ENCODE data around the gene RARS2.

DNA sequence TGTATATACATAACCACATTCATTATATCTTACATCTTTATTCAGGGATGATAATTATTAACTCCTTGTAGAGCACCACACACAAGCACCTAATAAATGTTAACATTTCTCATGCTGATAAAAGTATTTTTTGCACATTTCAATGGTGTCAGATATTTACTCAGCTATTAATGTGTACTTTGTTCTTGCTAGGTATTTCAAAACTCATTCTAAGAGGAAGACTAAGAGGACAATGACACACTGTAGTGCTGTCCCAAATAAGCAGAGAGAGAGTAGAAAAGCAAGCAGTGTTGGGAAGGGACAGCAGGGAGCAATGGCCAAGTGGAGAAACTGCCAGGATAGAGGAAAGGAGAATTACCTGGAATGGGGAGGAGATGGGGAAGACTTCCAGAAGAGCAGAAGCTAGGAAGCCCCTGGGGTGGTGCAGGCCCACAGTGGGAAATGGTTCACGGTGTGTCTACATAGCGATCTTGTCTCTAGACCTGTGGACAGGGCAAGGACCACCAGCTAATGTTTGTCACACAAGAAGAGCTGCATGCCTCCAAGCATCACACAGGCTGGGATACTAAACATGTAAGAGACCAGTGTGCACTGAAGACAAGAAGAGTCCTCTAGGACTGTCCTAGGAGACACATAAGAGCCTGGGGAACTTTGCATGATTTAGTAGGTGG lies 55.3 kb downstream of the RARS2 start:
- TF ChIP-seq POLR2A (IDR thresholded peaks at IDR 0.05; ENCODE audit: low read length): no peak
- no peak for TF ChIP-seq GATA1 (IDR thresholded peaks at IDR 0.05; ENCODE audit: low read depth, low read length)
